ENCODE results near the gene YWHAB.
"Not testable (repeated sequence)": the region's sequence is repeated elsewhere in the genome, so short reads cannot be mapped to it uniquely, and the experiment has no call there.

Gene YWHAB

DNA sequence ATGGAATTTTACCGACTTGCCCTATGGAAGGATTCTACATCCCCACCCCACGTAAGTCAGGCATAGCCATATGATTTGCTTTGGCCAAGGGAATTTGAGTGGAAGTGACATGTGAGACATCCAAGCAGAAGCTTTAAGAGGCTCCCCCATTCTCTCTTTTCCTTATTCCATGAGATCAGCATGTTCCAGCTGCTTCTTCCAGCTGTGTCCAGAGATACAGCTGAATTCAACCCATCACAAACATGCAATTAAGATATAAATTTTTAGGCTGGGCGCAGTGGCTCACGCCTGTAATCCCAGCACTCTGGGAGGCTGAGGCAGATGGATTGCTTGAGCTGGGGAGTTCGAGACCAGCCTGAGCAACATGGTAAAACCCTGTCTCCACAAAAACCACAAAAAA lies 16.0 kb upstream of the YWHAB start:
- Histone ChIP-seq H3K9ac (ENCODE audit: low read length) (no peak overlapping the region), H3K27ac (ENCODE audit: low read depth, low read length) (no peak overlapping the region), H3K27me3 (ENCODE audit: control insufficient read depth, insufficient read depth, low read length) (peaks cover 8% of the 10 kb centered on the region; the same call in 1 of the 2 replicates), H3K36me3 (ENCODE audit: control insufficient read depth, insufficient read depth, low read length) (no peaks in the 10 kb centered on the region), H3K4me3 (ENCODE audit: low read depth, low read length) (no peak overlapping the region), H3K4me1 (ENCODE audit: control insufficient read depth, insufficient read depth, low read length) (no peaks in the 10 kb centered on the region), H3K9me3 (ENCODE audit: control insufficient read depth, insufficient read depth, low read depth, low read length) (no peaks in the 10 kb centered on the region)

DNA sequence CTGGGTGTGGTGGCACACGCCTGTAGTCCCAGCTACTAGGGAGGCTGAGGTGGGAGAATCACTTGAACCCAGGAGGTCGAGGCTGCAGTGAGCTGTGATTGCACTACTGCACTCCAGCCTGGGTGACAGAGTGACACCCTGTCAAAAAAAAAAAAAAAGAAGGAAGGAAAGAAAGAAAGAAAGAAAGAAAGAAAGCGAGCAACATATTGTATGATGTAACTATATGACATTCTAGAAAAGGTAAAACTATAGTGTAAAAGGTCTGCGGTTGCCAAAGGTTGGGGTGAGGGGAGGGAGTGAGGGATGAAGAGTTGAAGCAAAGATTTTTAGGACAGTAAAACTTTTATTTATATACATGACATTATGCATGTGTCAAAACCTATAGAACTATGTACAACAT lies 3.1 kb upstream of the YWHAB start:
- H3K9me3 ChIP-seq (ENCODE audit: control insufficient read depth, insufficient read depth, low read depth, low read length); H3K9ac ChIP-seq (ENCODE audit: low read length); H3K27ac ChIP-seq (ENCODE audit: low read depth, low read length); H3K27me3 ChIP-seq (ENCODE audit: control insufficient read depth, insufficient read depth, low read length); H3K4me3 ChIP-seq (ENCODE audit: low read depth, low read length); H3K36me3 ChIP-seq (ENCODE audit: control insufficient read depth, insufficient read depth, low read length): not testable (repeated sequence)
- H3K4me1 ChIP-seq (ENCODE audit: control insufficient read depth, insufficient read depth, low read length): peaks cover 13% of the 10 kb centered on the region

DNA sequence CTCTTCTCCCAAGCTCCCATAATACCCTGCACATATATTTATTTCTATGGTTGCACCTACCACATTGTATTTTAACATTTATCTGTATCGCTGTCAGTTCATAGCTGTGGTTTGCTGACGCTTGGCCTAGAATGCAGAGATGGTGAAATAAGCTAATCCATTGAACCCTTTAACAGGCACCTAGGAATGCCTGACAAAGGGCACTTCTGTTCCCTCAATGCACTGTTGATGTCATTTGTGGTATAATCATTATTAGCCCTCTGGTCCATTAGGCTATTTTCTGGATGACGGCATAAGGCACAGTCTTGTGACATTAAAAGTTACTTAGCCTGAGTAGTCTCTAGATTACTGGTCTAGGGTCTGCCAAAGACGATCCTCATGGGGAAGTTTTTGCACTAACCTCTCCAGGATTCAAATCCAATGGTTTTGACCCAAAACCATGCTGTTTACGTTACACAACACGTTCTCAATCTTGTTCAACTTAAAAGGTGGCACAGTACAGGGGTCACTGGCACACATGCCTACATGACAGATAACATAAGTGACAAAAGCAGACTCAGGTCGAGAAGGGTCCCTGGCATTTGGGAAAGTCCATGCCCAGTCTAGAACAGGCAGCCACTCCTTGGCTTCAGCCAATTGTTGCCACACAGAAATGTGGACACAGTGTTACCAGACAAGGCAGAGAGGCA lies 2.1 kb upstream of the YWHAB start:
- H3K4me3 ChIP-seq (ENCODE audit: low read depth, low read length): no peak overlapping the region
- no peaks in the 10 kb centered on the region for H3K9me3 ChIP-seq (ENCODE audit: control insufficient read depth, insufficient read depth, low read depth, low read length)
- H3K27me3 ChIP-seq (ENCODE audit: control insufficient read depth, insufficient read depth, low read length): no peaks in the 10 kb centered on the region; the same call in 1 of the 2 replicates
- no peak overlapping the region for H3K9ac ChIP-seq (ENCODE audit: low read length)
- peaks cover 5% of the 10 kb centered on the region for H3K36me3 ChIP-seq (ENCODE audit: control insufficient read depth, insufficient read depth, low read length)
- peaks cover 16% of the 10 kb centered on the region for H3K4me1 ChIP-seq (ENCODE audit: control insufficient read depth, insufficient read depth, low read length)
- no peak overlapping the region for H3K27ac ChIP-seq (ENCODE audit: low read depth, low read length)

DNA sequence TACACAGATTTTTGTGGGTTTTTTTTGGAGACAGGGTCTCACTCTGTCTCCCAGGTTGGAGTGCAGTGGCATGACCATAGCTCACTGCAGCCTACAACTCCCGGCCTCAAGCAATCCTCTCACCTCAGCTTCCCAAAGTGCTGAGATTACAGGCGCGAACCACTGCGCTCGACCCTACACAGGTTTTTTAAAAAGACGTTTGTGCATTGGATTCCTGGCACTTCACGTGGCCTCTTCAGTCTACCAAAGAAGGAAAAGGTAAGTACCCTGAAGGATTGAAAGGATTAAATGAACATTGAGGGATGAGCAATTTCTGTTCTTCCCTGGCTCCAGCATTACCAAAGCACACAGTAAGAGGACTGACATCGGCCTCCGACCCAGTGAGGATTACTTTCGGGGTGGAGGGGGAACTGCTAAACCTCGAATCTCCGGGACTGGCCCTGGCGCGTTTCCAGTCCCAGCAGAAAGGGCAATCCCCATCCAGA lies 556 bp upstream of the YWHAB start:
- peak overlapping the region; percentile 64 for H3K4me3 ChIP-seq (ENCODE audit: low read depth, low read length)
- H3K27me3 ChIP-seq (ENCODE audit: control insufficient read depth, insufficient read depth, low read length): no peaks in the 10 kb centered on the region; the same call in 1 of the 2 replicates
- no peaks in the 10 kb centered on the region for H3K9me3 ChIP-seq (ENCODE audit: control insufficient read depth, insufficient read depth, low read depth, low read length)
- H3K27ac ChIP-seq (ENCODE audit: low read depth, low read length): no peak overlapping the region
- peaks cover 19% of the 10 kb centered on the region for H3K4me1 ChIP-seq (ENCODE audit: control insufficient read depth, insufficient read depth, low read length)
- peaks cover 13% of the 10 kb centered on the region for H3K36me3 ChIP-seq (ENCODE audit: control insufficient read depth, insufficient read depth, low read length)
- peak overlapping the region; percentile 66 for H3K9ac ChIP-seq (ENCODE audit: low read length)

DNA sequence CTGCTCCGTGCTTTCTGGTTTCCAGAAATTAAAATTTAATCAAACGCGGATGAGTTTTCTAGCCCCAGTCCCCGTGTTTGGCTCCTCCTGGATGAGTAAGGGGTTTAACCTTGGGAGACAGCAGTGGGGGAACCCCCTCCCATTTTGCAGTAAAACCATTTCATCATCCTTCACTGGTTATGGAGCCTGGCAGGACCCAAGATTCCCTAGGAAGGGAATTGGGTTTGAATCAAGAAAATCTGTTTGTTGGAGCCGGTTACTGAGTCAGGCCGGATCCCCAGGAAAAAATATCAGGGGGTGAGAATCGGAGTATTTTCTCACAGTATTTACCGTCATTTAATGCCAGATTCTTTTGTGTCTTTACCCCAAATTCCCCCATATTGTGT lies 754 bp downstream of the YWHAB start:
- peak overlapping the region; percentile 98 for H3K27ac ChIP-seq (ENCODE audit: low read depth, low read length)
- H3K36me3 ChIP-seq (ENCODE audit: control insufficient read depth, insufficient read depth, low read length): peaks cover 15% of the 10 kb centered on the region
- H3K9ac ChIP-seq (ENCODE audit: low read length): peak overlapping the region; percentile 98
- no peaks in the 10 kb centered on the region; the same call in 1 of the 2 replicates for H3K27me3 ChIP-seq (ENCODE audit: control insufficient read depth, insufficient read depth, low read length)
- H3K4me1 ChIP-seq (ENCODE audit: control insufficient read depth, insufficient read depth, low read length): peaks cover 19% of the 10 kb centered on the region
- H3K9me3 ChIP-seq (ENCODE audit: control insufficient read depth, insufficient read depth, low read depth, low read length): no peaks in the 10 kb centered on the region
- peak overlapping the region; percentile 98 for H3K4me3 ChIP-seq (ENCODE audit: low read depth, low read length)

DNA sequence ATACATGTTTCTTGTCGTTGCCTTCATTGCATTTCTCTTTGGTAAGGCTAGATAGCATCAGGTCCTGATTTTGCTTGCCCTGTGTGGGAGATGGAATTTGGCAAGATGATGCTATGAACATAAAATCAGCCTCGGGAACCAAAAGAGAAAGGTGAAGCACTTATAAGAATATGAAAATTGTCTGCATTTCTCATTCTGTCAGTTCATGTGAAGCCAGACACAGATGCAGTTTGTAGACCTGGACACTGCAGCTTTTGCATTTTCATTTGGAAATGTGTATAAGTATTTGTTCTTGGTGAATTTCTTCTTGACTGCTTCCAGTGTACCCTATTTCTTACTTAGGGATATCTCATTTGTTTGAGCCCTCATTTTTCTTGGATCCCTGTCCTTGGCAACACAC lies 1.3 kb downstream of the YWHAB start:
- Histone ChIP-seq H3K9ac (ENCODE audit: low read length) (peak overlapping the region; percentile 98), H3K36me3 (ENCODE audit: control insufficient read depth, insufficient read depth, low read length) (peaks cover 15% of the 10 kb centered on the region), H3K27me3 (ENCODE audit: control insufficient read depth, insufficient read depth, low read length) (no peaks in the 10 kb centered on the region; the same call in 1 of the 2 replicates), H3K4me3 (ENCODE audit: low read depth, low read length) (peak overlapping the region; percentile 98), H3K27ac (ENCODE audit: low read depth, low read length) (peak overlapping the region; percentile 98; the same call in 1 of the 2 replicates), H3K4me1 (ENCODE audit: control insufficient read depth, insufficient read depth, low read length) (peaks cover 19% of the 10 kb centered on the region), H3K9me3 (ENCODE audit: control insufficient read depth, insufficient read depth, low read depth, low read length) (no peaks in the 10 kb centered on the region)

DNA sequence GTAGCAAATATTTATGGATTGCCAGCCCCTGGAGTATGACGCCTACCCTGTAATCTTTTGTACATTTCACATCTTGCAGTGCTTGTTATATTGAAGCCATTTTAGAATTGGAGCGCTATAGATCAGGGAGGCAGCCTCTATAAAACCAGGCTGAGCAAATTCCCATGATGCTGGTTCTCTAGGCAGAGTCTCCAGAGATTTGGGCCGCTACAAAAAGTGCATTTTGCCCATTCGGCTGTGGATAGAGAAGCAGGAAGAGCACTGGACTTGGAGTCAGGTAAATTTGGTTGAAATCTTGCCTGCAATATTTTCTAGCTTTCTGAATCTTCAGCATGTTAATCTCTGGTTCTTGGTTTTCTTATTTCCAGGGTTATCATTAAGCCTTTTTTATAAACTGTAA lies 2.0 kb downstream of the YWHAB start:
- Histone ChIP-seq H3K9ac (ENCODE audit: low read length) (no peak overlapping the region), H3K9me3 (ENCODE audit: control insufficient read depth, insufficient read depth, low read depth, low read length) (no peaks in the 10 kb centered on the region), H3K4me3 (ENCODE audit: low read depth, low read length) (peak overlapping the region; percentile 98), H3K4me1 (ENCODE audit: control insufficient read depth, insufficient read depth, low read length) (peaks cover 19% of the 10 kb centered on the region), H3K27ac (ENCODE audit: low read depth, low read length) (no peak overlapping the region), H3K36me3 (ENCODE audit: control insufficient read depth, insufficient read depth, low read length) (peaks cover 15% of the 10 kb centered on the region), H3K27me3 (ENCODE audit: control insufficient read depth, insufficient read depth, low read length) (no peaks in the 10 kb centered on the region; the same call in 1 of the 2 replicates)

DNA sequence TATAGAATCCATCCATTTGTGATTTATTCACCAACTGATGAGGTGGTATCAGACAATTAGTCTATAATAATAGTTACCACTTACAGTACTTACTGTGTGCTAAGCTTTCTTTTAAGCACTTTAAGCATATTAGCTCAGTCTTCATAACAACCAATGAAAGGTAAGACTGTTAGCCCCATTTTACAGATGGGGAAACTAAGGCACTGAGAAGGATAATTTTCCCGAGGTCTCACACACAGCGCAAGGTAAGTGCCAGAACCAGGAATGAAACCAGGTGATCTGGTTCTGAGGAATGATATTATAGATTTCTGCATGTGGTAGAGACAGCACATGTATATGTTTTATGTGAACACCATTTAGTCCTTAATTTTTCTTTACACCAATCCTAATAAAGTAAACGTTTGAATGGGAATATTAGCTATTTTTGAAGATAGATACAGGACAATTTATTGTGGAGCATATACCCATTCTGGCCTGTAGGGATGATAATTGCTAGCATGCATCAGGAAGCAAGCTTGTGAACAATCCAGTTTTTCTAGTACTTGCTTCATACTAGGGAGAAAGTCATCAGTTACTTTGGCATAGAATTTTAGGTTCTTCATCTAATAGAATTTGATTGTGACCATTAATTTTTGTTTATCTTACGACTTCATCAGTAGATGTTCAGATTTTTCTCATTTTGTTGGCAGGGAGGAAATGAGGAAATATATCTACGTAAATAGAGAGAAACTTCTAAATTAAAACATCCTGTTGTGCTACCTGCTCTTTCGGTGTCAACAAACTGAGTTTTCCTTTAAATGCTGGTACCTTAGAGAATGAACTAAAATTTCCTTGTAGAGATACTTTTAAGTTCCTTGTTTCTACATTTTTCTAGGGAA lies 3.0 kb downstream of the YWHAB start:
- Histone ChIP-seq H3K4me3 (ENCODE audit: low read depth, low read length) (no peak overlapping the region), H3K27ac (ENCODE audit: low read depth, low read length) (no peak overlapping the region), H3K4me1 (ENCODE audit: control insufficient read depth, insufficient read depth, low read length) (peaks cover 19% of the 10 kb centered on the region), H3K27me3 (ENCODE audit: control insufficient read depth, insufficient read depth, low read length) (no peaks in the 10 kb centered on the region; the same call in 1 of the 2 replicates), H3K36me3 (ENCODE audit: control insufficient read depth, insufficient read depth, low read length) (peaks cover 15% of the 10 kb centered on the region), H3K9me3 (ENCODE audit: control insufficient read depth, insufficient read depth, low read depth, low read length) (no peaks in the 10 kb centered on the region), H3K9ac (ENCODE audit: low read length) (no peak overlapping the region)

DNA sequence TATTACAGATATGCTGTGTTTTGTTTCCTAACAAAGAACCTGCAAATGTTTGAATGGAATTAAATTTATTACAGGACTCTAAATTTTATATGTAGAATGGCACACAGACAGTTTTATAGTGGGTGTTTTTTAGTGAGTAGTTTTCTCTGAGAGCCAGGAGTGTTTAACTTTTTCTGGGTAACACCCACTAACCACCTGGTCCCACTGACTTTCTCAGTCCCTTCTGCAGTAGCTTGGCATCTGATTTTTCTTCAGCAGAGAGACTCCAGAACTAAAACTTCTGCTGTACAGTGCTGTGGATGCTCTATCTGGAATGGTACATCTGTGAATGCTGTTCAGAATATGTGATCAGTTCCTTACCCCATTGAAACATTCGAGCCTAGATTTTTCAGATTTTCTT lies 6.3 kb downstream of the YWHAB start:
- Histone ChIP-seq H3K36me3 (ENCODE audit: control insufficient read depth, insufficient read depth, low read length) (peaks cover 15% of the 10 kb centered on the region), H3K27me3 (ENCODE audit: control insufficient read depth, insufficient read depth, low read length) (no peaks in the 10 kb centered on the region), H3K9me3 (ENCODE audit: control insufficient read depth, insufficient read depth, low read depth, low read length) (no peaks in the 10 kb centered on the region), H3K9ac (ENCODE audit: low read length) (no peak overlapping the region), H3K27ac (ENCODE audit: low read depth, low read length) (no peak overlapping the region), H3K4me3 (ENCODE audit: low read depth, low read length) (no peak overlapping the region), H3K4me1 (ENCODE audit: control insufficient read depth, insufficient read depth, low read length) (peaks cover 10% of the 10 kb centered on the region)

DNA sequence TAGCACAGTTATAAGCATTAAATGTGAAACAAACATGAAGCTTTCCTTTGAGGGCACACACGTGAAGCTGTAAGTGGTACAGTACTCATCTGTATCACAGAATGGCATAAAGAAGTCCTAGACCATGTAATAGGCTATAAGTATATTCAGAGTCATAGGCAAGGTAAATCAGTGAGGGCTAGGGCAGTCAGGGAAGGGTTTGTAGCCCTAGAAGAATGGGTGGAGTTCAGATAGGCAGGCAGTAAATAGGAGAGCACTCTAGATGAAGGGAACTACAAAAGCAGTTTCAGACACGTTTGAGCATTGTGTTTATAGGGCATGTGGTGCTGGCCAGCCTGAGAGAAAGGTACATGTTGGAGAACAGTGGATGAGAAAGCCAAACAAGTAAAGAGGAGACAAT lies 9.5 kb downstream of the YWHAB start:
- Histone ChIP-seq H3K27me3 (ENCODE audit: control insufficient read depth, insufficient read depth, low read length) (no peaks in the 10 kb centered on the region), H3K9ac (ENCODE audit: low read length) (no peak overlapping the region), H3K36me3 (ENCODE audit: control insufficient read depth, insufficient read depth, low read length) (peaks cover 11% of the 10 kb centered on the region), H3K4me1 (ENCODE audit: control insufficient read depth, insufficient read depth, low read length) (no peaks in the 10 kb centered on the region), H3K27ac (ENCODE audit: low read depth, low read length) (no peak overlapping the region), H3K4me3 (ENCODE audit: low read depth, low read length) (no peak overlapping the region), H3K9me3 (ENCODE audit: control insufficient read depth, insufficient read depth, low read depth, low read length) (no peaks in the 10 kb centered on the region)

DNA sequence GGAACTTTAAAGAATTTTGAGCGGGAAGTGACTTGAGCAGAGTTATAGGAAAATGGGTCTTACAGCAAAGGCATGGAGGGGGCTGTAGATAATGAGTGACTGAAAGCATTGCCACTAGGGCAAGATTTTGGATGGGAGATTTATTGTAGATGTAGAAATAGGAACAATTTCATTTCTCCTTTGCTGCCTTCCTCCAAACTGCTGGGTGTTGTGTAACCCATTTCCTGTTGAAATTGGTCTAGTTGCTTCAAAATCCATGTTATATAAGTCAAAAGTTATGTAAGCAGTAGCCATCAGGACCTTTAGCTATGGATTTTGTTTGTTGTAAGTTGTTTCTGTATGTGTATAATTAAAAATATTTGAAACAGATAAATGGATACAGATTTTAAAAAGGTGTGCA lies 11.1 kb downstream of the YWHAB start:
- Histone ChIP-seq H3K9me3 (ENCODE audit: control insufficient read depth, insufficient read depth, low read depth, low read length) (no peaks in the 10 kb centered on the region), H3K9ac (ENCODE audit: low read length) (no peak overlapping the region), H3K27me3 (ENCODE audit: control insufficient read depth, insufficient read depth, low read length) (no peaks in the 10 kb centered on the region), H3K4me1 (ENCODE audit: control insufficient read depth, insufficient read depth, low read length) (no peaks in the 10 kb centered on the region), H3K4me3 (ENCODE audit: low read depth, low read length) (no peak overlapping the region), H3K27ac (ENCODE audit: low read depth, low read length) (no peak overlapping the region), H3K36me3 (ENCODE audit: control insufficient read depth, insufficient read depth, low read length) (peaks cover 22% of the 10 kb centered on the region)

All from HUES6 (cell line).